Gastrocnemius medialis (tissue), 4 donors: Measurements from ENCODE around the gene PDLIM1.

Source experiments
- CTCF ChIP-seq, 5 experiments: fragments of 450-650 bp in 3 of 5; fragments of 200-600 bp in 2 of 5; sonication (generic) in 2 of 5; IDR thresholded peaks in 4 of 5; conservative IDR thresholded peaks in 1 of 5; 1 replicate in 4 of 5; 2 replicates in 1 of 5; pipeline ENCODE4 v1.5.1; 2016 to 2019; ENCODE audit warnings: antibody characterized with exemption in 5 of 5, mild to moderate bottlenecking in 3 of 5, moderate library complexity in 3 of 5
- POLR2A ChIP-seq, 2 donors: fragments of 450-650 bp; IDR thresholded peaks; one replicate each; pipeline ENCODE4 v1.6.1; 2017; ENCODE audit warnings: antibody characterized with exemption in 2 of 2, mild to moderate bottlenecking in 2 of 2, moderate library complexity in 2 of 2

- no peak for TF ChIP-seq POLR2A (IDR thresholded peaks at IDR 0.05)
- TF ChIP-seq CTCF (IDR thresholded peaks at IDR 0.05 in 4 of 5, conservative IDR thresholded peaks at IDR 0.05 in 1 of 5), result no peak
Observed at GRCh38 chr10:95336702-95337101, 45.9 kb upstream of the PDLIM1 start.
